B cell (primary cell): ENCODE measurements around the gene SPTA1. TPM values are rescaled to one million over a fixed set of nuclear protein-coding genes. Genes with fewer than 3 reads are reported as not detected.

Source experiments
- ATAC-seq: fragments of 200-7000 bp; cut with Tn5 transposase; one replicate; pipeline ENCODE4 v1.10.0; 2021; ENCODE audit warnings: low read depth, mild to moderate bottlenecking, moderate number of reproducible peaks, moderate library complexity
- CTCF ChIA-PET: fragments of 350-600 bp; sonication (Branson Sonifier 250); formaldehyde crosslinking; loops from one replicate; lab custom pipeline; 2021; ENCODE audit warnings: antibody characterized with exemption, inconsistent platforms; lab: Charles Lee
- POLR2A ChIA-PET: fragments of 350-600 bp; sonication (Branson Sonifier 250); formaldehyde crosslinking; loops from one replicate; lab custom pipeline; 2021; ENCODE audit warnings: antibody characterized with exemption; lab: Charles Lee
- DNase-seq: peaks from one replicate; pipeline ENCODE4 v3.0.0; 2013
- H2AFZ ChIP-seq: 2 replicates; pipeline ENCODE4 v1.6.1; 2012; ENCODE audit warnings: mild to moderate bottlenecking, low read depth, low read length; ENCODE audit not compliant: insufficient read depth, poor library complexity, severe bottlenecking
- H3K27ac ChIP-seq, 2 donors: 1 replicate in 1 of 2; 2 replicates in 1 of 2; pipeline ENCODE4 v1.5.1; 2012 to 2013; ENCODE audit warnings: low read length in 2 of 2, mild to moderate bottlenecking in 2 of 2, moderate library complexity in 1 of 2
- H3K27me3 ChIP-seq, 4 experiments: fragments of 200-600 bp in 1 of 4; sonication (generic) in 1 of 4; replicated peaks in 1 of 4; 1 replicate in 2 of 4; 2 replicates in 2 of 4; pipeline versions ENCODE4 v1.6.1 to v1.7.0; 2013 to 2016; ENCODE audit warnings: low read length in 3 of 4, mild to moderate bottlenecking in 2 of 4, mixed read lengths in 1 of 4, moderate library complexity in 1 of 4; ENCODE audit not compliant: insufficient read depth in 4 of 4, control insufficient read depth in 3 of 4; ENCODE audit errors: control extremely low read depth in 1 of 4
- H3K36me3 ChIP-seq, 2 experiments: replicated peaks in 1 of 2; 1 replicate in 1 of 2; 2 replicates in 1 of 2; pipeline versions ENCODE4 v1.6.1 to v1.7.1; 2013; ENCODE audit warnings: low read length in 1 of 2; ENCODE audit not compliant: insufficient read depth in 2 of 2, control insufficient read depth in 1 of 2; ENCODE audit errors: control extremely low read depth in 1 of 2, extremely low read depth in 1 of 2
- H3K4me1 ChIP-seq, 2 donors: fragments of 200-600 bp in 1 of 2; sonication (generic) in 1 of 2; 1 replicate in 1 of 2; 2 replicates in 1 of 2; pipeline versions ENCODE4 v1.5.1 to v1.6.1; 2013 to 2017; ENCODE audit warnings: low read length in 2 of 2; ENCODE audit not compliant: control insufficient read depth in 2 of 2, insufficient read depth in 2 of 2
- H3K4me2 ChIP-seq: replicated peaks from 2 replicates; pipeline ENCODE3; 2012; ENCODE audit warnings: mild to moderate bottlenecking, low read depth, low read length; ENCODE audit not compliant: poor library complexity, severe bottlenecking
- H3K4me3 ChIP-seq, 5 experiments: fragments of 200-600 bp in 1 of 5; sonication (generic) in 1 of 5; 1 replicate in 3 of 5; 2 replicates in 2 of 5; pipeline versions ENCODE4 v1.5.1 to v1.7.0; 2011 to 2016; ENCODE audit warnings: low read length in 4 of 5, mild to moderate bottlenecking in 4 of 5, low read depth in 2 of 5, control low read depth in 1 of 5, moderate library complexity in 1 of 5; ENCODE audit not compliant: insufficient read depth in 1 of 5; ENCODE audit errors: control extremely low read depth in 1 of 5, extremely low read depth in 1 of 5
- H3K79me2 ChIP-seq: fragments of 200-600 bp; sonication (generic); one replicate; pipeline ENCODE4 v1.6.0; 2016; ENCODE audit warnings: low read length; ENCODE audit not compliant: control insufficient read depth, insufficient read depth
- H3K9ac ChIP-seq: fragments of 200-600 bp; sonication (generic); 2 replicates; pipeline ENCODE4 v1.6.1; 2017; ENCODE audit warnings: mild to moderate bottlenecking, low read length, moderate library complexity
- H3K9me3 ChIP-seq, 3 donors: one replicate each; pipeline versions ENCODE4 v1.6.1 to v1.7.1; 2013; ENCODE audit warnings: low read length in 2 of 3; ENCODE audit not compliant: control insufficient read depth in 2 of 3, insufficient read depth in 1 of 3; ENCODE audit errors: control extremely low read depth in 1 of 3
- H4K20me1 ChIP-seq: 2 replicates; pipeline ENCODE4 v1.6.0; 2012; ENCODE audit warnings: mild to moderate bottlenecking, low read length; ENCODE audit not compliant: insufficient read depth, control insufficient read depth, poor library complexity, severe bottlenecking
- H3K27ac Mint-ChIP-seq: one replicate; pipeline ENCODE4 v1.8.0; 2021; ENCODE audit warnings: mixed read lengths
- H3K27me3 Mint-ChIP-seq: one replicate; pipeline ENCODE4 v1.8.0; 2021; ENCODE audit warnings: mixed read lengths
- H3K4me1 Mint-ChIP-seq: one replicate; pipeline ENCODE4 v1.8.0; 2021; ENCODE audit warnings: mixed read lengths
- H3K4me3 Mint-ChIP-seq: one replicate; pipeline ENCODE4 v1.8.0; 2021; ENCODE audit warnings: mixed read lengths
- H3K9me3 Mint-ChIP-seq: one replicate; pipeline ENCODE4 v1.8.0; 2022; ENCODE audit warnings: mixed read lengths; ENCODE audit not compliant: insufficient read depth
- CTCF ChIP-seq: fragments of 200-600 bp; IDR thresholded peaks from one replicate; pipeline ENCODE4 v1.8.0; 2022; ENCODE audit warnings: antibody characterized with exemption, mild to moderate bottlenecking
- EZH2 ChIP-seq: IDR thresholded peaks from 2 replicates; pipeline ENCODE4 v1.6.1; 2012; ENCODE audit warnings: borderline replicate concordance, low read depth, mild to moderate bottlenecking, moderate library complexity, low read length; ENCODE audit not compliant: insufficient read depth, poor library complexity, severe bottlenecking
- WGBS: methylation state at CpG from one replicate; pipeline ENCODE4 v1.1.5; 2013; ENCODE audit warnings: missing lambda C conversion rate; ENCODE audit not compliant: insufficient coverage; 5-methylcytosine and 5-hydroxymethylcytosine counted together
- intact Hi-C: fragments of 100-400 bp; cut with micrococcal nuclease; formaldehyde crosslinking; loops from one replicate; pipeline ENCODE4 v1.10.0; 2022
- polyA minus RNA-seq: library from RNA; depleted of rRNA, polyadenylated mRNA; stranded (reverse); fragments of >200 nt; gene quantifications from 2 replicates; pipeline ENCODE4 v1.2.3, GENCODE V29; 2012
- polyA plus RNA-seq: library from polyadenylated mRNA; depleted of rRNA; stranded (reverse); fragments of >200 nt; gene quantifications from 2 replicates; pipeline ENCODE4 v1.2.3, GENCODE V29; 2012
- total RNA-seq, 2 donors: library from RNA; stranded (reverse); fragments of 120-200 nt in 1 of 2; gene quantifications; 1 replicate in 1 of 2; 2 replicates in 1 of 2; pipeline versions ENCODE4 v1.2.3 to v1.2.4, GENCODE V29; 2013 to 2022

Gene SPTA1
- total RNA-seq (not detected in 2 replicates), polyA plus RNA-seq (0.21 and 0.36 TPM in 2 replicates), polyA minus RNA-seq (0.09 and 0.78 TPM in 2 replicates)
- total RNA-seq (2013) = 0.42 TPM

GRCh38 chr1:158686111-158687009 is at the start of gene SPTA1:
SPTA1 (minus strand) TSS chr1:158686715; CDS start chr1:158686517, 198 bp downstream.
- CTCF ChIA-PET = no interaction called here
- ATAC-seq (no peak), DNase-seq (no peak)
- H3K4me1 Mint-ChIP-seq = no peaks in the 10 kb centered on the region
- WGBS = no CpG with 5 or more reads among the region's 7 CpGs
- H3K27ac Mint-ChIP-seq = no peak within 1 kb of the TSS
- H3K79me2 ChIP-seq = no peaks in the 10 kb centered on the region
- H3K4me3 Mint-ChIP-seq = no peak within 1 kb of the TSS
- no peaks in the 10 kb centered on the region for H3K4me1 ChIP-seq
- H3K27me3 Mint-ChIP-seq = peaks cover 32% of the 10 kb centered on the region
- no peak within 1 kb of the TSS for H2AFZ ChIP-seq
- POLR2A ChIA-PET = no interaction called here
- no peak within 1 kb of the TSS for H3K4me2 ChIP-seq
- H3K9me3 Mint-ChIP-seq = no peaks in the 10 kb centered on the region
- intact Hi-C loops = no loop called here
- peaks cover 0 to 12% (median 1%) of the 10 kb centered on the region in 4 experiments for H3K27me3 ChIP-seq
- no peaks in the 10 kb centered on the region for H4K20me1 ChIP-seq
- H3K9ac ChIP-seq = no peak within 1 kb of the TSS
- H3K9me3 ChIP-seq = peaks cover 0 to 3% (median 0%) of the 10 kb centered on the region in 3 donors
- no peaks in the 10 kb centered on the region for H3K36me3 ChIP-seq
- TF ChIP-seq EZH2 = no peak
- TF ChIP-seq CTCF = no peak
- H3K27ac ChIP-seq = no peak within 1 kb of the TSS
- no peak within 1 kb of the TSS for H3K4me3 ChIP-seq

- Mint-ChIP-seq H3K9me3 (no peaks in the 10 kb centered on the region), H3K4me1 (no peaks in the 10 kb centered on the region), H3K27me3 (peaks cover 15% of the 10 kb centered on the region), H3K27ac (no peak overlapping the region), H3K4me3 (no peak overlapping the region)
- Histone ChIP-seq H3K79me2 (no peaks in the 10 kb centered on the region), H4K20me1 (no peaks in the 10 kb centered on the region), H2AFZ (no peak overlapping the region), H3K27me3 (peaks cover 0 to 3% (median 0%) of the 10 kb centered on the region in 4 experiments), H3K4me2 (no peak overlapping the region), H3K4me1 (no peaks in the 10 kb centered on the region), H3K4me3 (no peak overlapping the region), H3K27ac (no peak overlapping the region), H3K36me3 (no peaks in the 10 kb centered on the region), H3K9me3 (no peaks in the 10 kb centered on the region), H3K9ac (no peak overlapping the region)
- DNase-seq (no peak), ATAC-seq (no peak)
- no peak for TF ChIP-seq EZH2
- TF ChIP-seq CTCF = no peak
- intact Hi-C loops = no loop called here
- POLR2A ChIA-PET = no interaction called here
- CTCF ChIA-PET = no interaction called here
These were observed 49.3 kb upstream of the SPTA1 start for GRCh38 chr1:158735848-158736247.
